ENCODE measurements around the gene ACD. TPM values are rescaled to one million over a fixed set of nuclear protein-coding genes. Genes with fewer than 3 reads are reported as not detected.

ACD gene
- total and polyA plus RNA-seq, 9 of the 15 experiments (the other 6 are each of a cell fraction or from before 2014, with no cell fraction given): 4.2 to 47.4 (median 19.2) TPM

- Histone ChIP-seq H3K36me3 (ENCODE audit: control insufficient read depth, insufficient read depth, low read length) (peaks cover 7% of the 10 kb centered on the region; the same call in 2 of the 3 replicates), H3K27ac (ENCODE audit: extremely low read depth, low read depth, low read length) (peak overlapping the region; percentile 59; the same call in 1 of the 3 replicates), H3K4me2 (ENCODE audit: insufficient read depth, low read length) (peak overlapping the region; percentile 74), H3K9me1 (ENCODE audit: control insufficient read depth, insufficient read depth, low read length) (no peaks in the 10 kb centered on the region), H2AFZ (ENCODE audit: low read depth, low read length) (peak overlapping the region; percentile 99), H3K9me3 (replicated peaks; ENCODE audit: control insufficient read depth, insufficient read depth, low read depth, low read length) (no peaks in the 10 kb centered on the region), H3K27me3 (ENCODE audit: control insufficient read depth in 2 of 2, insufficient read depth in 2 of 2, low read length in 2 of 2) (no peaks in the 10 kb centered on the region), H3K9ac (ENCODE audit: insufficient read depth in 1 of 2, low read depth in 2 of 2, low read length in 2 of 2) (peak overlapping the region; percentile 63 to 95), H3K4me1 (replicated peaks in 1 of 2; ENCODE audit: control insufficient read depth in 2 of 2, insufficient read depth in 2 of 2, low read length in 2 of 2) (peaks cover 14 to 53% of the 10 kb centered on the region in 2 experiments), H4K20me1 (replicated peaks; ENCODE audit: control insufficient read depth, insufficient read depth, low read length) (peaks cover 2% of the 10 kb centered on the region; the same call in 1 of the 2 replicates), H3K79me2 (ENCODE audit: control insufficient read depth, insufficient read depth, low read length) (peaks cover 3% of the 10 kb centered on the region; the same call in 1 of the 3 replicates), H3K4me3 (peak overlapping the region; percentile 78)
- FAIRE-seq (no peak), ATAC-seq (peak; percentile 56), DNase-seq (ENCODE audit: extremely low read depth in 1 of 4, low spot score in 3 of 4) (peak; percentile 61 to 80 (median 70))
- ChIA-PET CTCF (ENCODE audit: low intra/inter-chr PET ratio) (interaction anchor here (0.6 kb wide), 1 partner anchor 184 kb away, joined by 6 read pairs; no protein-coding TSS in a partner anchor), POLR2A (interaction anchor here (0.6 to 1.5 kb wide), 3 partner anchors 17 to 140 kb away, joined by 3 to 6 read pairs (median 3); no protein-coding TSS in a partner anchor)
- in situ Hi-C loops (cut with MboI): loop anchor here (5.0 kb wide), 1 partner anchor 261 kb away; no protein-coding TSS in a partner anchor
- intact Hi-C loops (cut with micrococcal nuclease): loop anchor here (2.0 kb wide), 1 partner anchor 103 kb away; the partner anchor contains the start of gene CTCF
- WGBS (ENCODE audit: insufficient coverage, low coverage, missing lambda C conversion rate): 1% methylated on average over 18 of the region's 46 CpGs
- BruUV-seq (replicated peaks): no TSS peak
- TF ChIP-seq BDP1 (IDR thresholded peaks at IDR 0.05; ENCODE audit: insufficient read depth, insufficient read length) (no peak), L3MBTL2 (IDR thresholded peaks at IDR 0.05) (peak; percentile 51; the same call in 1 of the 2 replicates), NKRF (IDR thresholded peaks at IDR 0.05; ENCODE audit: borderline replicate concordance) (no peak), NR0B1 (IDR thresholded peaks at IDR 0.05; ENCODE audit: partially characterized antibody) (no peak), KAT8 (IDR thresholded peaks at IDR 0.05; ENCODE audit: low read depth) (no peak), ZBTB5 (IDR thresholded peaks at IDR 0.05) (no peak), KDM4B (IDR thresholded peaks at IDR 0.05; ENCODE audit: borderline replicate concordance in 2 of 2, low read depth in 1 of 2) (0 out of 4 replicates have a peak, but pooled peaks of 1 of the 2 experiments have one; percentile 12), EP400 (IDR thresholded peaks at IDR 0.05) (0 out of 2 replicates have a peak, but pooled peaks have one; percentile 13), NFIC (IDR thresholded peaks at IDR 0.05) (peak; percentile 79), RBFOX2 (IDR thresholded peaks at IDR 0.05; ENCODE audit: low read depth, low read length) (peak; percentile 39; the same call in 1 of the 2 replicates)
- TF ChIP-seq, protein P1, sequence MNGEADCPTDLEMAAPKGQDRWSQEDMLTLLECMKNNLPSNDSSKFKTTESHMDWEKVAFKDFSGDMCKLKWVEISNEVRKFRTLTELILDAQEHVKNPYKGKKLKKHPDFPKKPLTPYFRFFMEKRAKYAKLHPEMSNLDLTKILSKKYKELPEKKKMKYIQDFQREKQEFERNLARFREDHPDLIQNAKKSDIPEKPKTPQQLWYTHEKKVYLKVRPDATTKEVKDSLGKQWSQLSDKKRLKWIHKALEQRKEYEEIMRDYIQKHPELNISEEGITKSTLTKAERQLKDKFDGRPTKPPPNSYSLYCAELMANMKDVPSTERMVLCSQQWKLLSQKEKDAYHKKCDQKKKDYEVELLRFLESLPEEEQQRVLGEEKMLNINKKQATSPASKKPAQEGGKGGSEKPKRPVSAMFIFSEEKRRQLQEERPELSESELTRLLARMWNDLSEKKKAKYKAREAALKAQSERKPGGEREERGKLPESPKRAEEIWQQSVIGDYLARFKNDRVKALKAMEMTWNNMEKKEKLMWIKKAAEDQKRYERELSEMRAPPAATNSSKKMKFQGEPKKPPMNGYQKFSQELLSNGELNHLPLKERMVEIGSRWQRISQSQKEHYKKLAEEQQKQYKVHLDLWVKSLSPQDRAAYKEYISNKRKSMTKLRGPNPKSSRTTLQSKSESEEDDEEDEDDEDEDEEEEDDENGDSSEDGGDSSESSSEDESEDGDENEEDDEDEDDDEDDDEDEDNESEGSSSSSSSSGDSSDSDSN (IDR thresholded peaks at IDR 0.05; ENCODE audit: borderline replicate concordance in 1 of 2, low read depth in 2 of 2, low read length in 2 of 2): peak; percentile 65 to 87; a peak in 3 of 4 replicates
Observed at GRCh38 chr16:67666032-67666551, 6.0 kb upstream of the ACD start.

Data from K562 (cell line).